ENCODE measurements around the gene EIF2D.

Gene EIF2D

GRCh38 chr1:206544562-206545257, 67.6 kb downstream of the EIF2D start:
- DNase-seq, result peak; percentile 78
